ENCODE measurements around the gene TBRG1. TPM values are rescaled to one million over a fixed set of nuclear protein-coding genes. Genes with fewer than 3 reads are reported as not detected.

The TBRG1 gene
- total RNA-seq, 4 donors from 2014 or later: 19.8 to 44.0 (median 30.3) TPM

GRCh38 chr11:124678416-124678815 is 55.8 kb downstream of the TBRG1 start:
- 80 to 100% methylated on average over 2 to 5 of the region's 5 CpGs for WGBS, 2 donors (ENCODE audit: low coverage in 1 of 2)
- peaks cover 6 to 31% (median 9%) of the 10 kb centered on the region in 4 donors for H3K4me1 ChIP-seq
- TF ChIP-seq POLR2A (IDR thresholded peaks at IDR 0.05): no peak
- TF ChIP-seq POLR2AphosphoS5 (IDR thresholded peaks at IDR 0.05): no peak
- TF ChIP-seq EP300 (IDR thresholded peaks at IDR 0.05; ENCODE audit: low read depth): no peak
- H3K4me3 ChIP-seq: no peak overlapping the region
- no peak overlapping the region for H3K27ac ChIP-seq
- H3K9me3 ChIP-seq: peaks cover under 1 to 5% of the 10 kb centered on the region in 2 donors
- no peak for DNase-seq
- H3K27me3 ChIP-seq: no peaks in the 10 kb centered on the region
- in situ Hi-C loops (cut with MboI; ENCODE audit: low pct_ligation_motif_present in 1 of 4, low pct_unique_long_range_greater_than_20kb in 1 of 4, low sequenced_read_pairs in 3 of 4) (no loop called here), intact Hi-C loops (cut with DNase I; ENCODE audit: low total_unique reads) (no loop called here)
- no peaks in the 10 kb centered on the region for H3K36me3 ChIP-seq

GRCh38 chr11:124681421-124681820 is 58.8 kb downstream of the TBRG1 start:
- Histone ChIP-seq H3K27ac (no peak overlapping the region), H3K4me1 (peaks cover 0 to 8% (median 0%) of the 10 kb centered on the region in 4 donors), H3K9me3 (peaks cover 5 to 11% of the 10 kb centered on the region in 2 donors), H3K27me3 (no peaks in the 10 kb centered on the region), H3K4me3 (no peak overlapping the region), H3K36me3 (no peaks in the 10 kb centered on the region)
- TF ChIP-seq POLR2A (IDR thresholded peaks at IDR 0.05) (no peak), POLR2AphosphoS5 (IDR thresholded peaks at IDR 0.05) (no peak), CTCF (IDR thresholded peaks at IDR 0.05) (no peak), EP300 (IDR thresholded peaks at IDR 0.05; ENCODE audit: low read depth) (no peak)
- WGBS, 2 donors (ENCODE audit: low coverage in 1 of 2): 92 to 96% methylated on average over 2 of the region's 2 CpGs
- intact Hi-C loops (cut with DNase I; ENCODE audit: low total_unique reads): no loop called here
- in situ Hi-C loops (cut with MboI; ENCODE audit: low pct_ligation_motif_present in 1 of 4, low pct_unique_long_range_greater_than_20kb in 1 of 4, low sequenced_read_pairs in 3 of 4): no loop called here
- no peak for DNase-seq

GRCh38 chr11:124682443-124682842 is 59.8 kb downstream of the TBRG1 start:
- WGBS, 2 donors (ENCODE audit: low coverage in 1 of 2): 100% methylated on average over 1 of the region's 1 CpG
- in situ Hi-C loops (cut with MboI; ENCODE audit: low pct_ligation_motif_present in 1 of 4, low pct_unique_long_range_greater_than_20kb in 1 of 4, low sequenced_read_pairs in 3 of 4): no loop called here
- intact Hi-C loops (cut with DNase I; ENCODE audit: low total_unique reads): no loop called here
- H3K4me1 ChIP-seq: no peaks in the 10 kb centered on the region
- H3K36me3 ChIP-seq: no peaks in the 10 kb centered on the region
- no peak for TF ChIP-seq EP300 (IDR thresholded peaks at IDR 0.05; ENCODE audit: low read depth)
- no peak for TF ChIP-seq POLR2A (IDR thresholded peaks at IDR 0.05)
- no peak for TF ChIP-seq POLR2AphosphoS5 (IDR thresholded peaks at IDR 0.05)
- TF ChIP-seq CTCF (IDR thresholded peaks at IDR 0.05): no peak
- no peak overlapping the region for H3K4me3 ChIP-seq
- DNase-seq: no peak
- H3K9me3 ChIP-seq: peaks cover 5 to 11% of the 10 kb centered on the region in 2 donors
- no peaks in the 10 kb centered on the region for H3K27me3 ChIP-seq
- H3K27ac ChIP-seq: no peak overlapping the region

Small RNAs within 50 kb of the gene (small RNA-seq; reads per million reads assigned to genes)
- 0 reads per million in 4 donors for gene RNA5SP352

Other genes with a start within 250 kb of the TBRG1 start
- not detected for gene OR8B2, start 238.4 kb upstream of the TBRG1 start, total RNA-seq
- not detected for gene OR8B3, start 223.8 kb upstream of the TBRG1 start, total RNA-seq
- gene OR8B4, start 198.0 kb upstream of the TBRG1 start, total RNA-seq: not detected
- not detected for gene OR8B8, start 177.2 kb upstream of the TBRG1 start, total RNA-seq
- not detected for gene OR8B12, start 79.2 kb upstream of the TBRG1 start, total RNA-seq
- gene OR8A1, start 52.9 kb upstream of the TBRG1 start, total RNA-seq: not detected
- under 1 TPM in 1 of 4 donors, not detected in 3; 0.41 TPM for gene PANX3, start 11.4 kb upstream of the TBRG1 start, total RNA-seq
- gene SIAE, start 50.9 kb downstream of the TBRG1 start, total RNA-seq: 100 to 1,000 TPM in 1 of 4 donors, 10 to 100 TPM in 3; 38.4 to 183 (median 81.2) TPM
- gene SPA17, start 51.0 kb downstream of the TBRG1 start, total RNA-seq: 1 to 10 TPM; 1.6 to 9.0 (median 6.1) TPM
- 1 to 10 TPM in 1 of 4 donors, under 1 TPM in 1, not detected in 2; 0.96 to 1.5 TPM for gene NRGN, start 117.1 kb downstream of the TBRG1 start, total RNA-seq
- gene VSIG2, start 129.4 kb downstream of the TBRG1 start, total RNA-seq: 100 to 1,000 TPM in 3 of 4 donors, 10 to 100 TPM in 1; 91.3 to 160 (median 108) TPM
- 10 to 100 TPM in 1 of 4 donors, 1 to 10 TPM in 3; 5.8 to 10.1 (median 6.5) TPM for gene ESAM, start 139.4 kb downstream of the TBRG1 start, total RNA-seq
- gene MSANTD2, start 177.5 kb downstream of the TBRG1 start, total RNA-seq: 10 to 100 TPM in 2 of 4 donors, 1 to 10 TPM in 2; 8.1 to 40.0 (median 15.1) TPM
- 10 to 100 TPM in 2 of 4 donors, 1 to 10 TPM in 2; 5.6 to 38.6 (median 17.0) TPM for gene ROBO3, start 242.6 kb downstream of the TBRG1 start, total RNA-seq